Trophoblast cell (in vitro differentiated cells and primary cell): ENCODE data around the gene COPS7A. TPM values are rescaled to one million over a fixed set of nuclear protein-coding genes. Genes with fewer than 3 reads are reported as not detected.

Experiments used
- DNase-seq, 2 donors: peaks; one replicate each; pipeline ENCODE4 v3.0.0-alpha.2; 2016
- H2AFZ ChIP-seq: 2 replicates; pipeline ENCODE4 v1.6.1; 2013; ENCODE audit warnings: low read length, moderate library complexity, mild to moderate bottlenecking; ENCODE audit not compliant: insufficient read depth, poor library complexity
- H2AK5ac ChIP-seq: 2 replicates; pipeline ENCODE4 v1.6.1; 2013; ENCODE audit warnings: mild to moderate bottlenecking, low read length
- H2BK120ac ChIP-seq: 2 replicates; pipeline ENCODE4 v1.6.1; 2013; ENCODE audit warnings: low read length, mild to moderate bottlenecking, moderate library complexity; ENCODE audit not compliant: insufficient read depth, poor library complexity
- H2BK12ac ChIP-seq: 2 replicates; pipeline ENCODE4 v1.6.1; 2013; ENCODE audit warnings: mild to moderate bottlenecking, low read length, moderate library complexity
- H2BK5ac ChIP-seq: 2 replicates; pipeline ENCODE4 v1.6.1; 2013; ENCODE audit warnings: low read length, low read depth, moderate library complexity, mild to moderate bottlenecking; ENCODE audit not compliant: poor library complexity
- H3K14ac ChIP-seq: 2 replicates; pipeline ENCODE4 v1.6.1; 2013; ENCODE audit warnings: mild to moderate bottlenecking, low read length
- H3K18ac ChIP-seq: 2 replicates; pipeline ENCODE4 v1.6.1; 2013; ENCODE audit warnings: mild to moderate bottlenecking, low read length
- H3K23ac ChIP-seq: 2 replicates; pipeline ENCODE4 v1.6.1; 2013; ENCODE audit warnings: low read length
- H3K27ac ChIP-seq: 2 replicates; pipeline ENCODE4 v1.5.1; 2013; ENCODE audit warnings: low read depth, mild to moderate bottlenecking, inconsistent platforms, low read length, moderate library complexity
- H3K27me3 ChIP-seq: 2 replicates; pipeline ENCODE4 v1.6.1; 2013; ENCODE audit warnings: inconsistent platforms, mild to moderate bottlenecking, low read length, moderate library complexity; ENCODE audit not compliant: insufficient read depth
- H3K36me3 ChIP-seq, 2 experiments: 1 replicate in 1 of 2; 2 replicates in 1 of 2; pipeline ENCODE4 v1.6.1; 2013; ENCODE audit warnings: low read length in 2 of 2, mild to moderate bottlenecking in 2 of 2, moderate library complexity in 1 of 2; ENCODE audit not compliant: insufficient read depth in 2 of 2, control insufficient read depth in 1 of 2
- H3K4ac ChIP-seq: 2 replicates; pipeline ENCODE4 v1.6.1; 2013; ENCODE audit warnings: low read depth, mild to moderate bottlenecking, low read length, moderate library complexity
- H3K4me1 ChIP-seq, 2 experiments: 1 replicate in 1 of 2; 2 replicates in 1 of 2; pipeline ENCODE4 v1.6.1; 2013; ENCODE audit warnings: low read length in 2 of 2, mild to moderate bottlenecking in 2 of 2, moderate library complexity in 1 of 2; ENCODE audit not compliant: insufficient read depth in 2 of 2, control insufficient read depth in 1 of 2
- H3K4me2 ChIP-seq: 2 replicates; pipeline ENCODE4 v1.6.1; 2013; ENCODE audit warnings: inconsistent platforms, mild to moderate bottlenecking, low read length, moderate library complexity
- H3K4me3 ChIP-seq: 2 replicates; pipeline ENCODE4 v1.5.1; 2013; ENCODE audit warnings: mild to moderate bottlenecking, low read depth, low read length, inconsistent platforms
- H3K79me1 ChIP-seq: one replicate; pipeline ENCODE4 v1.6.1; 2013; ENCODE audit warnings: low read length
- H3K79me2 ChIP-seq: 2 replicates; pipeline ENCODE4 v1.6.1; 2013; ENCODE audit warnings: low read length, mild to moderate bottlenecking; ENCODE audit not compliant: control insufficient read depth, insufficient read depth, poor library complexity
- H3K9ac ChIP-seq: 2 replicates; pipeline ENCODE4 v1.6.1; 2013; ENCODE audit warnings: mild to moderate bottlenecking, low read length
- H3K9me3 ChIP-seq: 2 replicates; pipeline ENCODE4 v1.6.1; 2013; ENCODE audit warnings: low read depth, mild to moderate bottlenecking, control low read depth, inconsistent platforms, low read length; ENCODE audit not compliant: insufficient read depth
- H4K12ac ChIP-seq: 2 replicates; pipeline ENCODE4 v1.6.1; 2013; ENCODE audit warnings: low read depth, mild to moderate bottlenecking, low read length, moderate library complexity
- H4K8ac ChIP-seq: 2 replicates; pipeline ENCODE4 v1.6.1; 2013; ENCODE audit warnings: low read depth, mild to moderate bottlenecking, low read length, moderate library complexity
- H4K91ac ChIP-seq: one replicate; pipeline ENCODE4 v1.6.1; 2013; ENCODE audit warnings: low read depth, mild to moderate bottlenecking, low read length, moderate library complexity
- WGBS: extraction: QIAGEN DNeasy Blood & Tissue Kit; methylation state at CpG from one replicate; pipeline ENCODE4 v1.1.7; 2013; ENCODE audit warnings: missing lambda C conversion rate; ENCODE audit not compliant: insufficient read length, insufficient coverage; ENCODE audit errors: extremely low coverage; 5-methylcytosine and 5-hydroxymethylcytosine counted together
- polyA plus RNA-seq: library from polyadenylated mRNA; stranded (reverse); fragments of 200-250 nt; gene quantifications from 2 replicates; pipeline ENCODE4 v1.2.3, GENCODE V29; 2013

The COPS7A gene, protein sequence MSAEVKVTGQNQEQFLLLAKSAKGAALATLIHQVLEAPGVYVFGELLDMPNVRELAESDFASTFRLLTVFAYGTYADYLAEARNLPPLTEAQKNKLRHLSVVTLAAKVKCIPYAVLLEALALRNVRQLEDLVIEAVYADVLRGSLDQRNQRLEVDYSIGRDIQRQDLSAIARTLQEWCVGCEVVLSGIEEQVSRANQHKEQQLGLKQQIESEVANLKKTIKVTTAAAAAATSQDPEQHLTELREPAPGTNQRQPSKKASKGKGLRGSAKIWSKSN
- polyA plus RNA-seq = 30.5 and 31.7 TPM in 2 replicates

- peaks cover 2 to 10% of the 10 kb centered on the region in 2 experiments for H3K36me3 ChIP-seq
- peak within 1 kb of the TSS; percentile 66 for H3K9ac ChIP-seq
- no peaks in the 10 kb centered on the region for H3K27me3 ChIP-seq
- H2AFZ ChIP-seq = peak within 1 kb of the TSS; percentile 100
- H3K79me2 ChIP-seq = peaks cover 4% of the 10 kb centered on the region
- H3K14ac ChIP-seq = peak within 1 kb of the TSS; percentile 63
- H3K4me3 ChIP-seq = peak within 1 kb of the TSS; percentile 71
- H3K27ac ChIP-seq = peak within 1 kb of the TSS; percentile 78
- DNase-seq = peak; percentile 99
- no peak within 1 kb of the TSS for H2BK5ac ChIP-seq
- no peak within 1 kb of the TSS for H3K23ac ChIP-seq
- H3K4me2 ChIP-seq = peak within 1 kb of the TSS; percentile 75
- no CpG with 5 or more reads among the region's 49 CpGs for WGBS
- peak within 1 kb of the TSS; percentile 76 for H4K91ac ChIP-seq
- H2AK5ac ChIP-seq = peak within 1 kb of the TSS; percentile 67
- H4K12ac ChIP-seq = peak within 1 kb of the TSS; percentile 95
- H3K79me1 ChIP-seq = peaks cover 9% of the 10 kb centered on the region
- H3K4ac ChIP-seq = peak within 1 kb of the TSS; percentile 83
- H3K4me1 ChIP-seq = peaks cover 4 to 5% of the 10 kb centered on the region in 2 experiments
- H2BK12ac ChIP-seq = peak within 1 kb of the TSS; percentile 1
- no peak within 1 kb of the TSS for H2BK120ac ChIP-seq
- peak within 1 kb of the TSS; percentile 100 for H4K8ac ChIP-seq
- peaks cover 2% of the 10 kb centered on the region for H3K9me3 ChIP-seq
- peak within 1 kb of the TSS; percentile 81 for H3K18ac ChIP-seq
Observed at GRCh38 chr12:6723607-6724408, at the start of gene COPS7A. COPS7A (plus strand) TSS chr12:6724046; CDS start chr12:6724657, 611 bp downstream.

GRCh38 chr12:6676962-6677361 lies 46.9 kb upstream of the COPS7A start:
- no peak overlapping the region for H3K23ac ChIP-seq
- no peaks in the 10 kb centered on the region for H3K27me3 ChIP-seq
- no peak overlapping the region for H4K91ac ChIP-seq
- H2AFZ ChIP-seq = no peak overlapping the region
- H3K4me3 ChIP-seq = no peak overlapping the region
- peaks cover 30 to 63% of the 10 kb centered on the region in 2 experiments for H3K36me3 ChIP-seq
- H2AK5ac ChIP-seq = no peak overlapping the region
- H3K9me3 ChIP-seq = peaks cover 1% of the 10 kb centered on the region
- no peak overlapping the region for H2BK12ac ChIP-seq
- H3K27ac ChIP-seq = no peak overlapping the region
- no peak overlapping the region for H2BK120ac ChIP-seq
- H2BK5ac ChIP-seq = no peak overlapping the region
- no peaks in the 10 kb centered on the region for H3K4me1 ChIP-seq
- WGBS = no CpG with 5 or more reads among the region's 5 CpGs
- no peak overlapping the region for H3K18ac ChIP-seq
- H3K79me1 ChIP-seq = no peaks in the 10 kb centered on the region
- no peak overlapping the region for H4K12ac ChIP-seq
- H3K9ac ChIP-seq = no peak overlapping the region
- no peak overlapping the region for H3K4ac ChIP-seq
- no peak overlapping the region for H3K4me2 ChIP-seq
- no peaks in the 10 kb centered on the region for H3K79me2 ChIP-seq
- no peak for DNase-seq
- H4K8ac ChIP-seq = no peak overlapping the region
- no peak overlapping the region for H3K14ac ChIP-seq

DNA sequence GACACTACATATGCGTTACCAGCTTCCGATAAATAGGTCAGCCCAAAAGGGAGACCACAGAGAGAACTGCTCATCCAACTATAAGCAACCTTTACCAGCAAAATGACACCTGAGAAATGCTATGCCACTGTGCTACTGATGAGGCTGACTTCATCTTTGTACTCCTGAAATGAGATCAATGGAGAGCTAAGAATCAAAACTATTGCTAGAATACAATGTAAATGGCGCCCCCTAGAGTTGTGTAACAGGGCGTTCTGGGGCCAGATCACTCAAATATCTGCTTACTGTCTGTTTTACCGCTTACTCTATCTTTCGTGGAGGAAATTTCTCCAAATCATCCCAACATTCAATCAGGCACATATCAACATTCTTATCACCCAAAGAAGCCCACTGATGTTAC lies 39.2 kb upstream of the COPS7A start:
- no peak overlapping the region for H2BK12ac ChIP-seq
- H4K8ac ChIP-seq = no peak overlapping the region
- H3K4me1 ChIP-seq = peaks cover 0 to 6% of the 10 kb centered on the region in 2 experiments
- H3K4me2 ChIP-seq = no peak overlapping the region
- no peak overlapping the region for H2BK120ac ChIP-seq
- H3K79me2 ChIP-seq = peaks cover 13% of the 10 kb centered on the region
- peaks cover 3 to 11% of the 10 kb centered on the region in 2 experiments for H3K36me3 ChIP-seq
- H3K9ac ChIP-seq = no peak overlapping the region
- no peak overlapping the region for H3K23ac ChIP-seq
- H3K9me3 ChIP-seq = no peaks in the 10 kb centered on the region
- H4K12ac ChIP-seq = no peak overlapping the region
- H3K18ac ChIP-seq = no peak overlapping the region
- H3K14ac ChIP-seq = no peak overlapping the region
- no peak overlapping the region for H3K4me3 ChIP-seq
- H3K27ac ChIP-seq = no peak overlapping the region
- peaks cover 10% of the 10 kb centered on the region for H3K79me1 ChIP-seq
- no peak overlapping the region for H2AK5ac ChIP-seq
- no peak overlapping the region for H4K91ac ChIP-seq
- no peak overlapping the region for H2AFZ ChIP-seq
- WGBS = no CpG with 5 or more reads among the region's 6 CpGs
- peak in 1 of 2 donors; percentile 63 for DNase-seq
- H3K27me3 ChIP-seq = no peaks in the 10 kb centered on the region
- H3K4ac ChIP-seq = peak overlapping the region; percentile 61
- no peak overlapping the region for H2BK5ac ChIP-seq

DNA sequence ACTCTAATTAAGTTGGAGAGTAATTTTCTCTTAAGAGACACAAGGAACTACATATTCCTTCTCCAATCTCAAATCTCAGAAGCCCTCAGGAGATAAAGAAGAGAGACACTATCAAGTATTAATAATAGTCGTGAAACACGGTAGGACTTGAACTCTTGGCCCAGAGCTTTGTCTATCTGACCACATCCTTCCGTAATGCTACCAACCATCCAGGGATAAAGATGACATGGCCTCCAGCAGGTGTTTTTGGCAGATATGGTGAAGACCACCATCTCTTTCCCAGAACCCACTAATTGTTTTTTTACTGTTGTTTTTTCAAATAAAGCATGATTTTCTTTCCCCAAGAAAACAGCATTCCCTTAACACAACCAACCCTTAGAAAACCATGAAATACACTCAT lies 38.0 kb upstream of the COPS7A start:
- H3K4me1 ChIP-seq = peaks cover 0 to 9% of the 10 kb centered on the region in 2 experiments
- no peak overlapping the region for H3K27ac ChIP-seq
- H3K9ac ChIP-seq = no peak overlapping the region
- H4K12ac ChIP-seq = no peak overlapping the region
- no peak overlapping the region for H2AFZ ChIP-seq
- no peak overlapping the region for H2BK5ac ChIP-seq
- no CpG with 5 or more reads among the region's 3 CpGs for WGBS
- H3K4ac ChIP-seq = no peak overlapping the region
- H3K79me1 ChIP-seq = peaks cover 10% of the 10 kb centered on the region
- H3K9me3 ChIP-seq = no peaks in the 10 kb centered on the region
- H3K4me2 ChIP-seq = no peak overlapping the region
- H3K23ac ChIP-seq = no peak overlapping the region
- no peaks in the 10 kb centered on the region for H3K27me3 ChIP-seq
- peaks cover 13% of the 10 kb centered on the region for H3K79me2 ChIP-seq
- H3K18ac ChIP-seq = no peak overlapping the region
- H2AK5ac ChIP-seq = no peak overlapping the region
- H2BK120ac ChIP-seq = no peak overlapping the region
- H4K8ac ChIP-seq = no peak overlapping the region
- H4K91ac ChIP-seq = no peak overlapping the region
- H3K4me3 ChIP-seq = no peak overlapping the region
- no peak overlapping the region for H3K14ac ChIP-seq
- no peak for DNase-seq
- H2BK12ac ChIP-seq = no peak overlapping the region
- H3K36me3 ChIP-seq = peaks cover 3 to 7% of the 10 kb centered on the region in 2 experiments
